Nephron (organoid): ENCODE data around the gene RABGAP1.

Experiments
- H3K27ac Mint-ChIP-seq, 3 experiments: 2 replicates each; pipeline ENCODE4 v1.8.0; 2020; ENCODE audit warnings: mixed read lengths in 3 of 3, mild to moderate bottlenecking in 2 of 3, moderate library complexity in 1 of 3
- H3K27me3 Mint-ChIP-seq: 2 replicates; pipeline ENCODE4 v1.8.0; 2021; ENCODE audit warnings: low read depth, mild to moderate bottlenecking, moderate library complexity, mixed read lengths
- H3K36me3 Mint-ChIP-seq: 2 replicates; pipeline ENCODE4 v1.8.0; 2020; ENCODE audit warnings: low read depth, mixed read lengths
- H3K4me1 Mint-ChIP-seq: 2 replicates; pipeline ENCODE4 v1.8.0; 2020; ENCODE audit warnings: mixed read lengths
- H3K4me3 Mint-ChIP-seq, 3 experiments: 2 replicates each; pipeline ENCODE4 v1.8.0; 2020; ENCODE audit warnings: mild to moderate bottlenecking in 3 of 3, mixed read lengths in 3 of 3, moderate library complexity in 2 of 3
- H3K9me3 Mint-ChIP-seq: 2 replicates; pipeline ENCODE4 v1.8.0; 2020; ENCODE audit warnings: mixed read lengths
- CTCF ChIP-seq, 3 experiments: fragments of 200-600 bp; sonication (generic); IDR thresholded peaks; one replicate each; pipeline ENCODE4 v1.5.0; 2021; ENCODE audit warnings: antibody characterized with exemption in 3 of 3; ENCODE audit not compliant: unreplicated experiment in 3 of 3

Gene RABGAP1

GRCh38 chr9:123097430-123098095 is 156.7 kb downstream of the RABGAP1 start:
- H3K9me3 Mint-ChIP-seq = no peaks in the 10 kb centered on the region
- TF ChIP-seq CTCF (IDR thresholded peaks at IDR 0.05; ENCODE audit: unreplicated experiment in 3 of 3) = no peak
- H3K27ac Mint-ChIP-seq = no peak overlapping the region
- H3K4me3 Mint-ChIP-seq = no peak overlapping the region
- peaks cover 72% of the 10 kb centered on the region for H3K36me3 Mint-ChIP-seq
- peaks cover 11% of the 10 kb centered on the region for H3K4me1 Mint-ChIP-seq
- H3K27me3 Mint-ChIP-seq = no peaks in the 10 kb centered on the region

GRCh38 chr9:123098096-123098459 is 157.3 kb downstream of the RABGAP1 start:
- H3K27ac Mint-ChIP-seq = no peak overlapping the region
- no peak overlapping the region for H3K4me3 Mint-ChIP-seq
- peaks cover 6% of the 10 kb centered on the region for H3K4me1 Mint-ChIP-seq
- no peak for TF ChIP-seq CTCF (IDR thresholded peaks at IDR 0.05; ENCODE audit: unreplicated experiment in 3 of 3)
- H3K9me3 Mint-ChIP-seq = no peaks in the 10 kb centered on the region
- H3K36me3 Mint-ChIP-seq = peaks cover 71% of the 10 kb centered on the region
- H3K27me3 Mint-ChIP-seq = no peaks in the 10 kb centered on the region

GRCh38 chr9:123099042-123099441 is 158.2 kb downstream of the RABGAP1 start:
- H3K4me3 Mint-ChIP-seq = no peak overlapping the region
- H3K27me3 Mint-ChIP-seq = no peaks in the 10 kb centered on the region
- H3K4me1 Mint-ChIP-seq = no peaks in the 10 kb centered on the region
- TF ChIP-seq CTCF (IDR thresholded peaks at IDR 0.05; ENCODE audit: unreplicated experiment in 3 of 3) = no peak
- no peak overlapping the region for H3K27ac Mint-ChIP-seq
- H3K36me3 Mint-ChIP-seq = peaks cover 67% of the 10 kb centered on the region
- no peaks in the 10 kb centered on the region for H3K9me3 Mint-ChIP-seq

- Mint-ChIP-seq H3K4me1 (no peaks in the 10 kb centered on the region), H3K36me3 (peaks cover 66% of the 10 kb centered on the region), H3K9me3 (no peaks in the 10 kb centered on the region), H3K27me3 (no peaks in the 10 kb centered on the region), H3K27ac (no peak overlapping the region), H3K4me3 (no peak overlapping the region)
- no peak for TF ChIP-seq CTCF (IDR thresholded peaks at IDR 0.05; ENCODE audit: unreplicated experiment in 3 of 3)
Measured at GRCh38 chr9:123099548-123099947, 158.7 kb downstream of the RABGAP1 start.

GRCh38 chr9:123102375-123103113 is 161.7 kb downstream of the RABGAP1 start:
- Mint-ChIP-seq H3K27ac (peak overlapping the region in 1 of 3 experiments; percentile 17), H3K4me1 (no peaks in the 10 kb centered on the region), H3K9me3 (no peaks in the 10 kb centered on the region), H3K4me3 (no peak overlapping the region), H3K36me3 (peaks cover 64% of the 10 kb centered on the region), H3K27me3 (no peaks in the 10 kb centered on the region)
- TF ChIP-seq CTCF (IDR thresholded peaks at IDR 0.05; ENCODE audit: unreplicated experiment in 3 of 3) = peak; percentile 38 to 48 (median 46)

GRCh38 chr9:123104807-123105206 is 164.0 kb downstream of the RABGAP1 start:
- no peak overlapping the region for H3K4me3 Mint-ChIP-seq
- TF ChIP-seq CTCF (IDR thresholded peaks at IDR 0.05; ENCODE audit: unreplicated experiment in 3 of 3) = no peak
- H3K27me3 Mint-ChIP-seq = no peaks in the 10 kb centered on the region
- no peaks in the 10 kb centered on the region for H3K9me3 Mint-ChIP-seq
- H3K27ac Mint-ChIP-seq = no peak overlapping the region
- H3K36me3 Mint-ChIP-seq = peaks cover 66% of the 10 kb centered on the region
- no peaks in the 10 kb centered on the region for H3K4me1 Mint-ChIP-seq
